Neural cell (in vitro differentiated cells): Measurements from ENCODE around the gene SIDT1. TPM values are rescaled to one million over a fixed set of nuclear protein-coding genes. Genes with fewer than 3 reads are reported as not detected.

Experiments
- H2AFZ ChIP-seq: fragments of 200-600, 300-800 bp; sonication (generic), shearing (Covaris generic); 2 replicates; pipeline ENCODE4 v1.6.0; 2014; ENCODE audit warnings: low read depth, mild to moderate bottlenecking, antibody characterized with exemption, low read length, moderate library complexity
- H3F3A ChIP-seq: fragments of 200-600 bp; shearing (Covaris generic); 2 replicates; pipeline ENCODE4 v1.6.1; 2016; ENCODE audit warnings: mild to moderate bottlenecking, moderate library complexity, mixed read lengths, antibody characterized with exemption, low read length; ENCODE audit not compliant: insufficient read depth, poor library complexity, severe bottlenecking
- H3K27ac ChIP-seq: fragments of 200-600, 300-800 bp; sonication (generic), shearing (Covaris generic); 2 replicates; pipeline ENCODE4 v1.5.1; 2014; ENCODE audit warnings: mild to moderate bottlenecking, low read length, moderate library complexity
- H3K27me3 ChIP-seq: fragments of 300-800, 200-600 bp; sonication (generic), shearing (Covaris generic); 2 replicates; pipeline ENCODE4 v1.6.0; 2014; ENCODE audit warnings: mild to moderate bottlenecking, low read depth, low read length, moderate library complexity; ENCODE audit not compliant: insufficient read depth
- H3K36me3 ChIP-seq: fragments of 300-800, 200-600 bp; sonication (generic), shearing (Covaris generic); 2 replicates; pipeline ENCODE4 v1.5.1; 2014; ENCODE audit warnings: mild to moderate bottlenecking, antibody characterized with exemption, low read length, moderate library complexity; ENCODE audit not compliant: insufficient read depth
- H3K4me2 ChIP-seq: fragments of 300-800, 200-600 bp; sonication (generic), shearing (Covaris generic); 2 replicates; pipeline ENCODE4 v1.6.0; 2014; ENCODE audit warnings: mild to moderate bottlenecking, low read length
- H3K4me3 ChIP-seq: fragments of 300-800, 200-600 bp; sonication (generic), shearing (Covaris generic); 2 replicates; pipeline ENCODE4 v1.5.1; 2014; ENCODE audit warnings: mild to moderate bottlenecking, low read length, moderate library complexity
- H3K79me2 ChIP-seq: fragments of 200-600 bp; shearing (Covaris generic); replicated peaks from 2 replicates; pipeline ENCODE4 v1.6.0; 2014; ENCODE audit warnings: mild to moderate bottlenecking, low read length, moderate library complexity; ENCODE audit not compliant: insufficient read depth
- H3K9ac ChIP-seq: fragments of 300-800, 200-600 bp; sonication (generic), shearing (Covaris generic); 2 replicates; pipeline ENCODE4 v1.6.1; 2016; ENCODE audit warnings: mild to moderate bottlenecking, low read length, mixed read lengths
- H3K9me2 ChIP-seq: fragments of 200-600 bp; shearing (Covaris generic); 2 replicates; pipeline ENCODE4 v1.6.1; 2016; ENCODE audit warnings: mild to moderate bottlenecking, low read length, mixed read lengths; ENCODE audit not compliant: insufficient read depth
- H3K9me3 ChIP-seq: fragments of 200-600, 300-800 bp; sonication (generic), shearing (Covaris generic); 2 replicates; pipeline ENCODE4 v1.6.1; 2016; ENCODE audit warnings: mild to moderate bottlenecking, mixed run types, low read length, moderate library complexity, mixed read lengths
- H4K20me1 ChIP-seq: fragments of 200-600 bp; shearing (Covaris generic); 2 replicates; pipeline ENCODE4 v1.6.1; 2016; ENCODE audit warnings: mild to moderate bottlenecking, mixed run types; ENCODE audit not compliant: insufficient read depth
- CTCF ChIP-seq: fragments of 450-650 bp; IDR thresholded peaks from 2 replicates; pipeline ENCODE4 v1.5.1; 2014; ENCODE audit warnings: antibody characterized with exemption, mild to moderate bottlenecking, moderate library complexity; ENCODE audit not compliant: poor library complexity, severe bottlenecking
- EP300 ChIP-seq: fragments of 450-650 bp; conservative IDR thresholded peaks from 2 replicates; pipeline ENCODE4 v1.6.1; 2014; ENCODE audit warnings: antibody characterized with exemption, mild to moderate bottlenecking, moderate library complexity; ENCODE audit not compliant: poor library complexity, severe bottlenecking
- EZH2 ChIP-seq: fragments of 200-600, 300-800 bp; shearing (Covaris generic), sonication (generic); IDR thresholded peaks from 2 replicates; pipeline ENCODE4 v1.6.1; 2014; ENCODE audit warnings: antibody characterized with exemption, low read length, borderline replicate concordance, mild to moderate bottlenecking; ENCODE audit not compliant: insufficient read depth, poor library complexity, severe bottlenecking
- MXI1 ChIP-seq: fragments of 450-650 bp; conservative IDR thresholded peaks from 2 replicates; pipeline ENCODE4 v1.6.1; 2014; ENCODE audit warnings: antibody characterized with exemption, mild to moderate bottlenecking; ENCODE audit not compliant: poor library complexity, severe bottlenecking
- POLR2AphosphoS5 ChIP-seq: IDR thresholded peaks from 2 replicates; pipeline ENCODE4 v1.6.1; 2012
- RAD21 ChIP-seq: fragments of 450-650 bp; conservative IDR thresholded peaks from 2 replicates; pipeline ENCODE4 v1.6.1; 2014; ENCODE audit warnings: antibody characterized with exemption, mild to moderate bottlenecking, moderate library complexity
- REST ChIP-seq: IDR thresholded peaks from 2 replicates; pipeline ENCODE4 v1.6.1; 2012; ENCODE audit warnings: borderline replicate concordance
- SMC3 ChIP-seq: fragments of 450-650 bp; conservative IDR thresholded peaks from 2 replicates; pipeline ENCODE4 v1.6.1; 2014; ENCODE audit warnings: antibody characterized with exemption, mild to moderate bottlenecking, moderate library complexity; ENCODE audit not compliant: poor library complexity
- TAF1 ChIP-seq: IDR thresholded peaks from 2 replicates; pipeline ENCODE4 v1.6.1; 2012; ENCODE audit warnings: low read depth
- polyA plus RNA-seq: library from polyadenylated mRNA; depleted of rRNA; stranded (reverse); fragments of >200 nt; gene quantifications from 2 replicates; pipeline ENCODE4 v1.2.3, GENCODE V29; 2014

Gene SIDT1
- polyA plus RNA-seq, 1 donor from 2014 or later: 0.22 TPM

GRCh38 chr3:113615976-113616375, 83.6 kb downstream of the SIDT1 start:
- H3K9me2 ChIP-seq: no peaks in the 10 kb centered on the region
- no peaks in the 10 kb centered on the region for H3K9me3 ChIP-seq
- no peak overlapping the region for H3K9ac ChIP-seq
- H3K4me3 ChIP-seq: no peak overlapping the region
- no peaks in the 10 kb centered on the region for H3K27me3 ChIP-seq
- H2AFZ ChIP-seq: no peak overlapping the region
- H3K4me2 ChIP-seq: no peak overlapping the region
- TF ChIP-seq REST (no peak), TAF1 (no peak), CTCF (no peak), MXI1 (no peak), POLR2AphosphoS5 (no peak), RAD21 (no peak), EP300 (no peak), SMC3 (no peak), EZH2 (no peak)
- H3K36me3 ChIP-seq: no peaks in the 10 kb centered on the region
- no peak overlapping the region for H3K27ac ChIP-seq
- no peaks in the 10 kb centered on the region for H3K79me2 ChIP-seq
- H4K20me1 ChIP-seq: no peaks in the 10 kb centered on the region
- no peaks in the 10 kb centered on the region for H3F3A ChIP-seq

GRCh38 chr3:113617726-113618125, 85.4 kb downstream of the SIDT1 start:
- Histone ChIP-seq H2AFZ (no peak overlapping the region), H3K9ac (no peak overlapping the region), H3K79me2 (no peaks in the 10 kb centered on the region), H3K36me3 (no peaks in the 10 kb centered on the region), H3F3A (no peaks in the 10 kb centered on the region), H3K27ac (no peak overlapping the region), H3K4me2 (no peak overlapping the region), H4K20me1 (no peaks in the 10 kb centered on the region), H3K9me3 (no peaks in the 10 kb centered on the region), H3K27me3 (no peaks in the 10 kb centered on the region), H3K9me2 (no peaks in the 10 kb centered on the region), H3K4me3 (no peak overlapping the region)
- no peak for TF ChIP-seq EP300
- no peak for TF ChIP-seq POLR2AphosphoS5
- no peak for TF ChIP-seq CTCF
- TF ChIP-seq EZH2: no peak
- no peak for TF ChIP-seq RAD21
- no peak for TF ChIP-seq SMC3
- no peak for TF ChIP-seq TAF1
- no peak for TF ChIP-seq MXI1
- TF ChIP-seq REST: no peak
